Activated CD4-positive, alpha-beta T cell treated with anti-CD3 and anti-CD28 coated beads, Interleukin-2, Interleukin-6, amounts not matched to agents 100 ng/mL and 50 ng/mL, durations not matched to agents 16 hours and 8 hours (primary cell): ENCODE measurements around the gene ZCCHC3.

Source experiments
- DNase-seq: peaks from one replicate; pipeline ENCODE4 v3.0.0-alpha.2; 2020

ZCCHC3 gene

DNA sequence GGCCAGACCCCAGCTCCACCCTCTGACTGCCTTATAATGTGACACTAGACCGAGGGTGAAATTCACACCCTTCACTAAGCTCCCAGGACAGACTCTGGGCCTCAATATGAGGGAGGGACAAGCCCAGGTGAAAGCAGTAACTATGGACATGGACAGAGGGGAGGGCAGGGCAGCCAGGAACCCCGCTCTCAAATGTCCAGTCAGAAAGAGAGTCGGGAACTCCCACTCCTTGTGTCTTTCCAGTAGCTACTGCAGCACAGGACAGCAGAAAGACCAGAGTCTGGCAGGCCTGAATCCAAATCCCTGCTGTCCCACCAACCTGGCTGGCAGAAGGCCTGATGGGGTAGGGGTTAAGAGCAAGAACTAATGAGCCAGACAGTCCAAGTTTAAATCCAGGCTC, 13.2 kb upstream of the ZCCHC3 start:
- no peak for DNase-seq

DNA sequence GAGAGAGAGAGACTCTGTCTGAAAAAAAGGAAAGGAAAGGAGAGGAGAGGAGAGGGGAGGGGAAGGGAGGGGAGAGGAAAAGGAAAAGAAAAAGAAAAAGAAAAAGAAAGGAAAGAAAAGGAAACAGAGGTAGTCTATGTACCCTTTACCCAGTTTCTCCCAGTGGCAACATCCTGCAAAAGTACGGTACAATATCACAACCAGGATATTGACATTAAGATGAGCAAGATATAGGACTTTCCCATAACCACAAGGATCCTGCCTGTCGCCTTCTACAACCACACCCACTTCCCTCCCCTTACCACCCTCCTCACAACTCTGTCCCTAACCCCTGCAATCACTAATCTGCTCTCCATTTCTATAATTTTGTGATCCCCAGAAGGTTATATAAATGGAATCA, 10.9 kb upstream of the ZCCHC3 start:
- no peak for DNase-seq

DNA sequence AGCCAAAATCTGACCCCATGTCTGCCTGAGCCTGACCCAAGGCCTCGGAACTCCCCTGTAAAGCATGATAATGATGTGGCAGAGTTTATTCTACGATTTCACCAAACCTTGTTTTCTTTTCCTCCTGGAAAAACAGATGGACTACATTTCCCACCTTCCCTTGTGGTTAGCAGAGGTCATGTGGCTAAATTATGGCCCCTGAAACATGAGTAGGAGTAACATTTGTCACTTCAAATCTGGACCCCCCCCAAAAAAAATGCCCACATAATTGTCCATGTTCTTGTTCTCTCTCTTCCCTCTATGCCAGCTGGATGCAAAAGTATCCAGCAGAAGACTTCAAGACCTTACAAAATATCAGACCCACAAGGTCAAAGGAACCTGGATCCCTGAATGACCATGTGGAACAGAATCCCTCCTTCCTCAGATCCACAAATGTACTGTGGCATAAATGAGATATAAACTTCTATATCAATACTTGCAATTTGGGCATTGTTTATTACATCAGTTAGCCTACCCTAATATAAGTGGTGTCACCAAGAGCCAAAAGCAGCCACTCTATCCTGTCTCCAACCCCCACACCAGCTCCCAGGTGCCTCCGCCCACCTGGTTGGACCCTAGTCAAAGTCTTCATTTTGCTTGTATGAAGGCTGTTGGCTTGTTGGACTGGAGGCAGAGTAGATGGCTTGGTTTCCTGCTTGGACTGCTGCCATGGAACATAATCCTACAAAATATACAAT, 8.2 kb upstream of the ZCCHC3 start:
- no peak for DNase-seq

DNA sequence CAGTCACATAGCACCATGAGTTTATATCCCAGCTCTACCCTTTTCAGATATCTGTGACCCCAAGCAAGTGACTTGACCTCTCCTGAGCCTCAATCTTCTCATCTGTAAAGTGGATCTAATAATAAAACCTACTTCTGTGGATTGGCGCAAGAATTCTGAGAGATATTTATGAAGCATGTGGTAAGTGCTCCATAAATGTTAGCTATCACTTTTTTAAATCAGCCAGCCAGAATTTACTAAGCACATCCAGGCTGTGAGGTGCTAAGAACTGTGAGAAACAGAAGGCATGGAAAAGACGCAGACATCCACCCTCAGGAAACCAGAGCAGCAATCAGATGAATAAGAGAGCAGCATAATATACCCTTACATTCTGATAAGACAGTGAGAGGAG, 7.7 kb upstream of the ZCCHC3 start:
- no peak for DNase-seq

DNA sequence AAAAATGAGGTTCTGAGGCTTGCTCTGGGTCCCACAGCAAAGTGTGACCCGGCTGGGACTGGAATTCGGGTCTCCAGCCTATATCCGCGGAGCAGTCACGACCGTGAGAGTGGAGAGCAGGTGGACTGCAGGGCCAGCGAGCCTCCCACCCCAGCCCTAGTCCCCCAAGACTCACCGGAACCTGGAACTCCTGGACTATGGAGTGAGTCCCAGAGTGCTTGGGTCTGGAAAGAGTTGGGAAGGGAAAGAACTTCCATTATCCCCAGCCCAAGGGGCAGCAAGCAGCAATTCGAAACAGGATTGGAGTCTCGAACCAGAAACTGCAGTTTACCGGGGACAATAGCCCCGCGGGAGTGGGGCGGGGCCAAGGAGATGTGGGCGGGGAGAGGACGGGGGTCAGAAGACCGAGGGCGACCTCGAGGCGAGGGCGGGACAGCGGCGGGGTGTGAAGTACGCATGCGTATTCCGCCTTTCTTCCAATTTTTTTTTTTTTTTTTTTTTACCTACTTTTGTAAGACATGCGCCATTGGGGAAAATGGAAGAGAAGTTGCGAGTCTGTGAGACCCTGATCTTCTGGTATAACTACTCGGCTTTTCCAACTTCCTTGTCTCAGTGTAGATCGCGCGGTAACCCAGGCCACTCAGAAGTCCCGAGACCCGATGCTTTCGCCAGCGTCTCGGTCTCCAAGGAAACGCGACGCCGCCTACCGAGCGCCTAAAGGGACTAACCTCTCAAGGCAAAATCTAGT, 7.1 kb upstream of the ZCCHC3 start, which contains the start of gene C20orf96:
TSS of gene C20orf96 (minus strand) at position 667 of the 748 bp plus-strand sequence. CDS start at position 527, 140 bp downstream.
- DNase-seq: peak; percentile 90

DNA sequence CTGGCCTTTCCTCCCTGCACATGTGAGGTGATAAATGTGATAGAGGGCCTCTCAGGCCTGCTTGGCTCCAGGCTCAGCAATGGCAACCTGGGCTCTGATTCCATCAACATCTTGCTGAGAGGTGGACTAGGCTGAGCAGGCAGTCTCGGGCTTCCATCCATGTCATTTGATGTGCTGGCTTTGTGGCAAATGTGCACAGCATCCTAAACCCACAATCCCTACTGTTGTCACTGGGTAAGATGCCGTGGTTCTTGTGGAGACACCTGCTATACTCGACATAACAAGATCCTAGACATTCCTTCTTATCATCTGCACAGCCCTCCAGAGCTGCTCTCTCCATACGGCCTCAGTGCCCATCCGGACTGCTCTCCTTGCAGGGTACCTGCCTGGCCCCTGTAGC, 2.8 kb upstream of the ZCCHC3 start:
- DNase-seq: no peak

DNA sequence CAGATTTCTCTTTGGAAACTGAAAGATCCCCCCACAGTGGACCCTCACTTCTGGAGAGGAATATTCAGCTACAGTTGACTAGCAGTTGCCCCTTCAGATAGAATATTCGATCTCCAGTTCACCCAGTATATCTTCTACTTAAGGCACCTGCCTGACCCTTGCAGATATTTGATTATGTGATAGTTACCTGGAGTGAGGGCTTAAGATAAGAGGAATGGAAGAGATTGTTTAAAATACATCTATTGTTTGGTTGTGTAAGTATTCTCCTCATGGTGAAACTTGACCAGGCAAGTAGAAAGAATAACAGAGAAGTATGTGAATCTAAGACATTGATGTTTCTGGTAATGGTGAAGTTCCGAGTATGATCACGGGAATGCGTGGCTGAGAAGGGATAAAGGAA, 1.6 kb upstream of the ZCCHC3 start:
- no peak for DNase-seq

DNA sequence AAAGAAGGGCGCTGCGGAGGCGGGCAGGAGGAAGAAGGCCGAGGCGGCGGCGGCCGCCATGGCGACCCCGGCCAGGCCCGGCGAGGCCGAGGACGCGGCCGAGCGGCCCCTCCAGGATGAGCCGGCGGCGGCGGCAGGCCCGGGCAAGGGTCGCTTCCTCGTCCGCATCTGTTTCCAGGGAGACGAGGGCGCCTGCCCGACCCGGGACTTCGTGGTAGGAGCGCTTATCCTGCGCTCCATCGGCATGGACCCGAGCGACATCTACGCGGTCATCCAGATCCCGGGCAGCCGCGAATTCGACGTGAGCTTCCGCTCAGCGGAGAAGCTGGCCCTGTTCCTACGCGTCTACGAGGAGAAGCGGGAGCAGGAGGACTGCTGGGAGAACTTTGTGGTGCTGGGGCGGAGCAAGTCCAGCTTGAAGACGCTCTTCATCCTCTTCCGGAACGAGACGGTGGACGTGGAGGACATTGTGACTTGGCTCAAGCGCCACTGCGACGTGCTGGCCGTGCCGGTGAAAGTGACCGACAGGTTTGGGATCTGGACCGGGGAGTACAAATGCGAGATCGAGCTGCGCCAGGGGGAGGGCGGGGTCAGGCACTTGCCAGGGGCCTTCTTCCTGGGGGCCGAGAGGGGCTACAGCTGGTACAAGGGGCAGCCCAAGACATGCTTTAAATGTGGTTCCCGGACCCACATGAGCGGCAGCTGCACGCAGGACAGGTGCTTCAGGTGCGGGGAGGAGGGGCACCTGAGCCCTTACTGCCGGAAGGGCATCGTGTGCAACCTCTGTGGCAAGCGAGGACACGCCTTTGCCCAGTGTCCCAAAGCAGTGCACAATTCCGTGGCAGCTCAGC, 780 bp downstream of the ZCCHC3 start:
- peak; percentile 66 for DNase-seq

DNA sequence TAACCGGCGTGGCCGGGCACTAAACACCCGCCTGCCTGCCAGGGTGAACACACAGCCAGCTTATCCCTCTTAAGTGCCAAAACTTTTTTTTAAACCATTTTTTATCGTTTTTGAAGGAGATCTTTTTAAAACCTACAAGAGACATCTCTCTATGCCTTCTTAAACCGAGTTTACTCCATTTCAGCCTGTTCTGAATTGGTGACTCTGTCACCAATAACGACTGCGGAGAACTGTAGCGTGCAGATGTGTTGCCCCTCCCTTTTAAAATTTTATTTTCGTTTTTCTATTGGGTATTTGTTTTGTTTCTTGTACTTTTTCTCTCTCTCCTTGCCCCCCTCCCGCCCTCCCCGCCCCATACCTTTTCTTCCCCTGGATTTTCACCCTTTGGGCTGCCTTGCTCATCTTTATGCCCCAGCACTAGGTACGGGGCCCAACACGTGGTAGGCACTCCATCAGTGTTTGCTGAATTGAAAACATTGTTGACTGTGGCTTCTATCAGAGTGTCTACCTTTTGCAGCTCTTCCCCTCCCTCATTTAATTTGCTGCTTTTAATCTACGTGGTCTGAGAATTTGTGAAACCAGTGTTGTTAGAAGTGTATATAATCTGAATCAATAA, 1.5 kb downstream of the ZCCHC3 start:
- no peak for DNase-seq

DNA sequence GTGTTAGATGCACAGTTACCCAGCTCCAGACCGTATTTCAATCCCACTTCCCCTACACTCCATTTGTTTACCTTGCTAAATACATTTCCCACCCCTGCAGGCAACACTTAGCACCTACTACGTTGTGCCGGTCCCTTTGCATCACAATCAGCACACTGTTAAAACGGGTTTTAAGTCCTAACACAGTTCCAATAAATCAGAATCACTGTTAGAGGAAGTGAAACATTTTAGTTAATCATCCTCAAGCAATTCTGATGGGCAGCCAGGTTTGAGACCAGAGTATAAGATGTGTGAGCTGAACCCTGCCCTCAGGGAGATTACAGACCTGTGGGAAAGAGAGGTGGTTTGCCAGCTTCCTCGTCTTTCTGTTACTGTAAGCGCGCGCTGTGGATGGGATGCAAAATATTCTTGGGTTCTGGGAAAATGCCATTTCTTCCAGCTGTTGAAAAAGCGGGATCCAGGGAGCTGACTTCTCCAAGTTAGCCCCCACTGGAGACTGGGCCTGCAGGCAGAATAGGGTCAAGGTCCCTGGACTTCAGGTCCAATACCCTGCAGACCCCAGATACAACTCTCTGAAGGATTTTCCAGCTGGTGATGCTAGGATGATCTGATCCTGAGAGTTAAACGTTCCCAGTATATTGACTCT, 3.1 kb downstream of the ZCCHC3 start:
- DNase-seq: no peak

DNA sequence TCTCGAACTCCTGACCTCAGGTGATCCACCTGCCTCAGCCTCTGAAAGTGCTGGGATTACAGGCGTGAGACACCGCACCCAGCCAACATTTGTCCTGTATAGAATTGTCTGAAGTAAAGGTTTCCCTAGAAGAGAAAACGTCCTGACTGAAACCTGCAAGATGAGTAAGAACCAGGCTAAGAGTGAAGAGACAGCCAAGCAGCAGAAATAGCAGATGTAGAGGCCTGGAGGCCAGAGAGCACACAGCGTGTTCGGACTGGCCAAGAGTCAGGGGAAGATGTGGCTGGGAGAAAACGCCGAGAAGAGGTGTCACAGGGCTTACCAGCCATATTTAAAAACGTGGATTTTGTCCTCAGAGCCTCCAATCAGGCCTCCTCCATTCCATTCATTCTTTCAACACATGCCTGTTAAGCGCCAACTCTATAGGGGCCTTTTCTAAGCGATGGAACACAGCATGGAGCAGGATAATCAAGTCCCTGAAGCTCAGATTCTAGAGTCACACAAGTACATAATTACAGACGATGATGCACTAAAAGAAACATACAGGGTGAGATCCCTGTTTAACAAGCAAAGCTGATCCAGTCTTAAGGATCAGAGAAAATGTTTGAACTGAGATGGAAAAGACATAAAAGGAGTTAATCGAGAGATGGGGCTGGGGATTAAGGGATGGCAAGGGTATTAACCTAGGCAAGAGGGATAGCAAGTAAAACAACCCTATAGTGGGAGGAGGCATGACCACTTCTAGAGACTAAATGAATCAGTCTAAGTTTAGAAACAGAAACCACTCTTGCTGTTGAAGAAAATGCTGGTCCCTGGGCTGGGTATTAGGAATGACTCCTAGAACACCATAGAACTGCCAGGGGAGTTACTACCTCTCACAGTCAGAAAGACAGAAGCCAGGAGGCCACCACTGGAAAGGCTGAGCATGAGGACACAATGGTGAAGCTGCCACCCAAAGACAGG, 4.8 kb downstream of the ZCCHC3 start:
- DNase-seq: peak; percentile 29

DNA sequence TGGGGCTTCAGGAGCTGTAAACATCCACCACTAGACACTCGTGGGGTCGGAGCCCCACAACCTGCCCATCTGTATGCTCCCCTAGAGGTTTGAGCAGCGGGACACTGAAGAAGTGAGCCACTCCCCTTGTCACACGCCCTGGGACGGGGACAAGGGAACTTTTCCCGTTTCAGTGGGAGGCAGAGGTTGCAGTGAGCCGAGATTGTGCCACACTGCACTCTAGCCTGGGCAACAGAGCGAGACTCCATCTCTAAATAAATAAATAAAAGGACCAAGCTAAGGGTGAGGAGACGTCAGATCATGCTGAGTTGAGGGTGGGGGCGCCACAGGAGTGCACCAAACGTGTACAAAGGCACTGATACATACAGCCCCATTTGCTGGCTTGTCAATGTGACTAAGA, 8.4 kb downstream of the ZCCHC3 start:
- DNase-seq: no peak

DNA sequence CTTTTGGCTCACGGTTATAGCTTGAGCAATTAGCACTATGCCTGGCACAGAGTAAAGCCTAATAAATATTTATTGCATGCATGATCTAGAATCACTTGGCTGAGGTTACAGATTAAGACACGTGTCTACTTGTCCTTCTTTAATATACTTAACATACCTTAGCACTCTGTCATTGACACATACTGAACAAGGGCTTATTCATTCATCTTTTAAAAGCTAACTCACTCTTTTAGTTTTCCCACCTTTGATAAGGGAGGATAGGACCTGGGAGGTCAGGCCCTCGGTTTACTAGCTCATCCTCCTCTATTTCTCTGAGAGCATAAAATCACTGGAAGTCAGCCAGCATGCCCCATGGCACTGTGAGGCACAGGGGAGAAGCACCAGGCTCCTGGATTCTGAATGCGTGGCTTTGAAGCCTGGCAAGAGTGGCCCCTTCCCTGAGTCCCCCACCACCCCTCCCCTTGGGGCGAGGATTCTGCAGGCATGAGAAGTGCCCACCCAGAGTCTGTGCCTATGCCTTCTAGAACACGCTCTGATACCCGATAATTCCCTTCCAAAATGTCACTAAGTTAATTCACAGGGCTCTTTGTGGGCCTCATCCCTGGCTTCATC, 11.2 kb downstream of the ZCCHC3 start:
- no peak for DNase-seq

DNA sequence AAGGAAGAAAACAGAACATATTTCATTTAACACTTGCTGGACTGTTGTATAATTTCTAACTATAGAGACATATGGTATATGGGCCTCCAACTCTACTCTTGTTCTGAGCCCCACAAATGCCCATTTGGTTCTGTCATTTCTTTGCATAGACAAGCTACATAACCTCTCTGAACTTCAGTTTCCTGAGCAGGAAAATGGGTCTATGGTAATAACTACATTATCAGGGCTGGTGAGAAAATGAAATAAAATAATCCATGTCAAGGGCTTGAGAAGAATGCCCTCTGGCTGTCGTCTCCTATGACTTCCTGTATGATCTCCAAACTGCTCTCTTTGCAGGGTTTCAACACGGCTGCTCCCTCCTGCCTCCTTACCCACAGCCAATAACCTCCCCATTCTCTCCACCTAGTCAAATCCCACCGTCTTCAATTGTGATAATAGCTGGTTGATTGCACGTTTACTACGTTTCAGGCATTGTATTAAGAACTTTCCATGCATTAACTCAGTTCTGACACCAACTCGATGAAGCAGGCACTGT, 12.0 kb downstream of the ZCCHC3 start:
- no peak for DNase-seq

DNA sequence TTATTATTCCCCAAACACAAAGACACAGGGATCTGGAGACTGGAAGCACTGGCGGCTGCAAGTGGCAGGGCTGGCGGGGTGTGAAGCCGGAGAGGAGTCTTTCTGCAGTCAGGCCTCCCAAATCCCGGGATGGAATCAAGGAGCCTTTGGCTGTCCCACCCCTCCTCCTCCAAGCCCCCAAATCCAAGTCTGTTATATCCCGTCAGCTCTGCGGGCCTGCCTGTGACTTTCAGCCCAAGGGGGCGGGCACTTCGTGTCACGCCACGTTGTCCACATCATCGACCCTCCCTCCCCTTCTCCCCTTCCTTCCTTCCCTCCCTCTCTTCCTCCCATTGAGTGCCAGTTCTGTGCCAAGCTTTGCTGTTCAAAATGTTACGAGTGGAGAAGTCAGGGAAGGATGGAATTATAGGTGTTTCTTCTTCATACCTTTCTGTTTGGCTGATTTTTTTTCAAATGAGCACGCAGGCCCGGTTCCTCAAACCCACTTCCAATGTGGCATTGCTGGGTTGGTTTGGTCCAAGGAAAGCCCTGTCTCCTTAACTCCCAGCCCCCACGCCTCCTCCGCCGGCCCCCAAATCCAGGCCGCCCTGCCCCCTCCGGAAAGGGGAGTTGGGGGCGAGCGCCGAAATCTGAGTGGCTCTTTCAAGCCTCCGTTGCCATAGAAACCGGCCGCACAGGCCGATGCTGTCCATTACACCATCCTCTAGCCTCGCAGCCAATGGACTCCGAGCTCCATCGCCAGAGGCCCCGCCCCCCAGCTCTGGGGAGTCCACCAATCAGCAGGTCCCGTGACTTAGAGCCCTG, 12.7 kb downstream of the ZCCHC3 start:
- peak; percentile 90 for DNase-seq

DNA sequence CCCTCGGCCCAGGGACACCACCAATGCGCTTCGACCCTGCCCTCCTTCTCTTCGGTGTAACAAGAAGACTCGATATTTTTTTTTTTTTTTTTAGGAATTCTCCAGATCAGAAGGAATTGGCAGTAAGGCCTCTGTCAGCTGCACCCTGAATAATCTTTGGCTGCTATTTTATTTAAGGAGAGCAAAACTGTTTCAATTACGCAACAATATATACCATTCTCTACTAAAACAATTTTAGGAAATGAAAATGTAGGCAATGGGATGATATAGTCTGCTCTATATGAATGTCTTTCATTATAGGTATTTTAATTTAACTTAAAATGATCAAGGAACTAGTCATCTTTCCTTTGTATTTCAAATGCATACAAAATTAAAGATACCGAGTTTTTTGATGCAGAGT, 13.3 kb downstream of the ZCCHC3 start:
- DNase-seq: no peak

DNA sequence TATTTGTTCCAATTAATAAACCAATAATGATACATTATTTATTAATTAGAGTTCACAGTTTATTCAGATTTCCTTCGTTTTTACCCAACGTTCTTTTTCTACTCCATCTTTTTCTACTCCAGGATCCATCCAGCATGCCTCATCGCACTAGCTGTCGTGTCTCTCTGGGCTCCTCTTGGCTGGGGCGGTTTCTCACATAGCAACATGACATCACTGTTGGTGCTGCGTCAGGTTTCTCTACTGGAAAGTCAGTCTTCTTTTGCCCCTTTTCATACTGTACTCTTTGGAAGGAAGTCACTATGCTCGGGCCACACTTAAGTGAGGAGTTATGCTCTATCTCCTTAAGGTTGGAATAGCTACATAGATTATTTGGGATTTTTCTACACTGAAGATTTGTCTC, 14.2 kb downstream of the ZCCHC3 start:
- DNase-seq: no peak

DNA sequence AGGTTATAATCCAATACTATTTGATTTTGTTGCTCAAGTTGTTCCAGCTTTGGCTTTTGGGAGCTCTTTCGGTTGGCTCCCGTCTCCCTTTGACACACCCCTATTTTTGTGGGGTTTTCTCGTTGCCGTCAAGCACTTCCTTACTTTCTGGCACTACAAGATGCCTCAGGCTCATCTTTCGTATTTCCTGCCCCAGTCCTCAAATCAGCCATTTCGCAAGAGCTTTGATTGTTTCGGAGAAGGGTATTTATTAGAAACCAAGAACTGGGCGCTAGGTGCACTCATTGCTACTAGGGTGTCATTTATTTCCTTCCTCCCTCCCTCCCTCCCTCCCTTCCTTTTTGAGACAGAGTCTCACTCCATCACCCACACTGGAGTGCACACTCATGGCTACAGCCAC, 14.7 kb downstream of the ZCCHC3 start:
- DNase-seq: no peak

DNA sequence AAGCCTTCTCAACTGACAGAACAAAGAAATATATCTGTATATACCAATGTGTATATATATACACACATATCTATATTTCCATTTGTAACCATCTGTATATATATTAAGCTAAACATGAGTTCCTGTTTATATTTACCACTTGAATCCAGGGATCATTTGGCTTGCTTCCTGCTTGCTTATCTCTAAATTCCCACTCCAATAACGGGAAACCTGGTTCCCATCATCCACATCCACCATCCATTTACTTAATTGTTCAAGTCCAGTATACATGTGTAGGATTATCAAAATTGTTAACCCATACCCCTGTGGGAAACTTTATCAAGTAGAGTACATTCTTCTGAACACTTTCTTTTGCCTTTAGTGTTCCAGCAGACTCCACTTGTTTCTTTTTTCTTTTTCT, 15.5 kb downstream of the ZCCHC3 start:
- DNase-seq: no peak

DNA sequence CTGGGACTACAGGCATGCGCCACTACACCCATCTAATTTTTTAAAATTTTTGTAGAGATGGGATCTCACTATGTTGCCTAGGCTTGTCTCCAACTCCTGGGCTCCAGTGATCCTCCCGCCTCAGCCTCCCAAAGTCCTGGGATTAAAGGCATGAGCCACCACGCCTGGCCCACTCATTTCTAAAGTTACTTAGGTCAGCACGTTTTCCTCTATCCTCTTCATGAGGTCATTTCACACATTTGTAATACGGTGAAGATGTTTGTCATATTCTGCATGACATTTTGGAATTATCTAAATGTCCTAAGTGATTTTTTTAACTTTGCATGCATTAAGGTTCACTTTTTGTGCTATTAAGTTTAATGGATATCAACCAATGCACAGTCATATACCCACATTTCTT, 16.0 kb downstream of the ZCCHC3 start:
- no peak for DNase-seq
